Right hindlimb (tissue), 1 donor: ENCODE data around the gene ABI1.
"Not testable (repeated sequence)": the region's sequence is repeated elsewhere in the genome, so short reads cannot be mapped to it uniquely, and the experiment has no call there.

Experiments used
- DNase-seq: peaks from one replicate; pipeline ENCODE4 v3.0.0-alpha.2; 2018

ABI1 gene

DNA sequence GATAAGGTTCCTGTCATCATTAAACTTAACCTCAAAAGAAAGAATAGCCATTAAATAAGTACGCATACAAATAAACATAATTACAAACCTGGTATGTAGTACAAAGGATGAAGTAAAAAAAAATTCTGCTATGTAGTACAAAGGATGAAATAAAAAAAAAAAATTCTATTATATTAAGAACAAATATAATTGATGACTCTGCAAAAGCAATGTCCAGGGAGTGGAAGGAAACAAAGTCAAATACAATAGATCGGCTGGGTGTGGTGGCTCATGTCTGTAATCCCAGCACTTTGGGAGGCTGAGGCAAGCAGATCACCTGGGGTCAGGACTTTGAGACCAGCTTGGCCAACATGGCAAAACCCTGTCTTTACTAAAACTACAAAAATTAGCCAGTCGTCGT lies 56.9 kb downstream of the ABI1 start:
- no peak for DNase-seq

DNA sequence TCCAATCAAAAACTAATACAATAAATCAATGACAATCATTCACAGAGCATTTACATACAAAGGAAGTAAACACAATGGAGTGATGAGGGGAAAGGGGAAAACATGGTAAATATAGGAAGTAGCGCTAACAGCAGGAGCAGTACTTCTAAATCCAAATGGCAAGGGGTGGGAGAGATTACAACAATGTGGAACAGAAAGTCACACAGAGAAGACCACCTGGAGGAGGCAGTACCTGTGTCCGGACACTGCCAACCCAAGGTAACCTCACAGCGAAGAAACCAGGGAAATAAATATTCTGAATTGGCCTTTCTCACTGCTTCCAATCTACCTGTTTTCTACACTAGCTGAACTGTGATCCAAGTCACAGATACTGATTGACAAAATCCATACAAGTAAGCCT lies 58.2 kb downstream of the ABI1 start:
- DNase-seq = no peak

DNA sequence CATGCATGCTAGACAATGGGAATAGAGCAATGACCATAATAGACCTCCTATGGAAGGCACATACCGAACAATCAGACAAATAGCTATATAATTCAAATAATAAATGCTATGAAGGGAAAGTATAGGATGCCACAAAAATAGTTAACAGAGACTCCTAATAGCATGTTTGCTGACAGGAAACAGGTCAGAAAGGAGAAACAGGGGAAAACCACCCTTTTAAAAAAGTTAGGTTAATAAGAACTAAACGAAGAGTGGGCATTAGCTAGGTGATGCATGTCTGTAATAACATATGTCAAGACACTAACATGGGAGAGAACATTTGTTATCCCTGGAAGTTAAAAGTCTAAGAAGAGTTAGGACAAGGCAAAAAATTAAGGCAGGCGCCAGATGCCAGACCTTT lies 58.9 kb downstream of the ABI1 start:
- DNase-seq = no peak

- DNase-seq = no peak
Observed at GRCh38 chr10:26801274-26801673, 59.5 kb downstream of the ABI1 start.

GRCh38 chr10:26800468-26800867 lies 60.3 kb downstream of the ABI1 start:
- no peak for DNase-seq

DNA sequence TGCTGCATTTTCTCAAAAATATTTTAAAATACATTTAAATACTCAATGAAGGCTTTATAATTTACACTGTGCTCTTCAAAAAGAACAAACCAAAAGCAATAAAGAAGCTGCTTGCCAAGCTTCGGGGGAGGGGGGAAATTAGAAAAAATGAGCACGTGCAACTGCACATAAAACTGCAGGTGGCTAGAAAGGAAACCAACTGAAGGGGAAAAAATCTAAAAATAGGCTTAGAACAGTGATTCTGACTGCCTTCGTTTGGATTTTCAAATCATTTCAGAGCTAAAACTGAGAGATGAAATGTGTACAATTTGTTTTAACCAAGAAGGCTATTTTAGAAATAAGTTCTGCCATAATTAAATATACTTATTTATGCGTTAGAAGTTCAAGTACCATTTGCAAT lies 61.4 kb downstream of the ABI1 start:
- peak; percentile 27 for DNase-seq

DNA sequence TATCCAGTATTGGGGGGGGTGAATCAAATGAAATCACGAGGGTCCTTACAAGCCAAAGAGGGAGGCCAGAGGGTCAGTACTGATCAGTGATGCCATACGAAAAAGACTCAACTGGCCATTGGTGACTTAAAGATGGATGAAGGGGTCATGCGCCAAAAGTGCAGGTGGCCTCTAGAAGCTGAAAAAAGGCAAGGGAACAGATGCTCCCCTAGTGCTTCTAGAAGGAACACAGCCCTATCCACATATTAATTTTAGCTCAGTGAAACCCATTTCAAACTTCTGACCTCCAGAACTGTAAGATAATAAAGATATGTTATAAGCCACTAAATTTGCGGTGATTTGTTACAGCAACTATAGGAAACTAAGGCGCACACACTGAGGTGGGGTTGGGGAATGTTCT lies 62.5 kb downstream of the ABI1 start:
- no peak for DNase-seq

GRCh38 chr10:26797340-26797739 lies 63.4 kb downstream of the ABI1 start:
- DNase-seq = no peak

DNA sequence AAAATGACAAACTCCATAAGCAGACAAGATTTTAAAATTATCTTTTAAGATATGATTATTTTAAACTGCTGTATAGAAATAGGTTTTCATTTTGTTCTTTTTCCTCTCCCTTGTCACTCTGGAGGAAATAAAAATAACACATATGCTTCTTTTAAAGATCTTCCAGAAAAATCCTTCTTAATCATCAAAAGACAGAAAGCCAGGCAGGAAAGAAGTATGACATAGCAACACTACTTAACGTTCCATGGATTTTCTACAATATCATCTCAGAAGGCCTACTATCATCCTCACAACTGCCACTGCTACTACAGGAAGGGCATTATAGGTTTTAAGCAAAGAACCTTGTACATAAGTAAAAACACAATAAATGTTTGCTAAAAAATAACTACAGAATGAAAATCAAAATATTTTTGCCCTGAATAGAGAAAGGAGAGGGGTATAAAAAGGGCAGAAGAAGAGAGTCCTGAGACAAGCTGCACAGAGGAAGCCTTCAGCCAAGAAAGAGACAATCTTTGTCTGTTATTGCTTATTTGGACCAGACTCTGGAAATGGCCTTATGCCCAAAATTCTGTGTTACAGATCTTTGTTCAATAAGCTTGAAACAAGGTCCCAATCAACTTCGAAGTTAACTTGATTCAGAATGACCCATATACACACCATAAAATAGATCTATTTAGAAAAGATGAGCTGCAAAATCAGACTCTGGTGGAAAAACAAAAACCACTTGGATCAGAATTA lies 67.8 kb downstream of the ABI1 start:
- no peak for DNase-seq

DNA sequence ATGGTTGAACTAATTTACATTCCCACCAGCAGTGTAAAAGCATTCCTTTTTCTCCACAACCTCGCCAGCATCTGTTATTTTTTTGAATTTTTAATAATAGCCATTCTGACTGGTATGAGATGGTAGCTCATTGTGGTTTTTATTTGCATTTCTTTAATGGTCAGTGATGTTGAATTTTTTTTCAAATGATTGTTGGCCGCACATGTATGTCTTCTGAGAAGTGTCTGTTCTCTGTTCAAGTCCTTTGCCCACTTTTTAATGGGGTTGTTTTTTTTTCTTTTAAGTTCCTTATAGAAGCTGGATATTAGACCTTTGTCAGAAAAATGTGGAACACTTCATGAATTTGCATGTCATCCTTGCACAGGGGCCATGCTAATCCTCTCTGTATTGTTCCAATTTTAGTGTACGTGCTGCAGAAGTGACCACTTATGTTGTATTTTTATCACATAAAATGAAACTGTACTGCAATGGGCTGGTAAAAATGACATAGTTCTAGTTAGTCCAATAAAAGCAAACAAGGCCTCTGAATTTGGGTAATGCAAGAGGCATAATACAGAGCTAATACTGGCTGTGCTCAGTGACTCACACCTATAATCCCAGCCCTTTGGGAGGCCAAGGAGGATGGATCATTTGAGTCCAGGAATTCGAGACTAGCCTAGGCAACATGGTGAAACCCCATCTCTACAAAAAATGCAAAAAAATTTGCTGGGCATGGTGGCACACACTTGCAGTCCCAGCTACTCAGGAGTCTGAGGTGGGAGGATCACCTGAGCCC lies 70.3 kb downstream of the ABI1 start:
- DNase-seq = no peak

- DNase-seq = not testable (repeated sequence)
Observed at GRCh38 chr10:26789779-26790178, 71.0 kb downstream of the ABI1 start.

DNA sequence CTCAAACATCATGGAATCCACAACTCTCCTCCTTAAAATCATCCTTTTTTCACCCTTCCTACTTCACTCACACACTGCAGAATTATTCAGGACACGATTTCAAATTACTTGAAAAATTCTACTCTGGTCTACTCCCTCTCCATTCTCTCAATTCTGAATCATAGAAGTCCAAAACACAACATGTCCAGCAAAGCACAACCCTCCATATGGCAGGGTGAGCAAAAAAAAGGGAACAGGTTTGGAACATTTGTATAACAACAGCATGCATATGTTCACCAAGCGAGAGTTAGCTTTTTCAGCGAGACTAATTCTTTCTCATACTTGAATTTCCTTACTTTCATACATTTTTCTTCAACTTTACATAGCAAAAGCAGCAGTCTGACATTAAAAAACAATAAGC lies 73.4 kb downstream of the ABI1 start:
- no peak for DNase-seq

GRCh38 chr10:26781797-26782196 lies 79.0 kb downstream of the ABI1 start:
- no peak for DNase-seq

- no peak for DNase-seq
Observed at GRCh38 chr10:26780793-26781601, 79.8 kb downstream of the ABI1 start.

- DNase-seq = no peak
Observed at GRCh38 chr10:26780106-26780792, 80.5 kb downstream of the ABI1 start.

GRCh38 chr10:26779176-26779860 lies 81.4 kb downstream of the ABI1 start:
- DNase-seq = no peak

DNA sequence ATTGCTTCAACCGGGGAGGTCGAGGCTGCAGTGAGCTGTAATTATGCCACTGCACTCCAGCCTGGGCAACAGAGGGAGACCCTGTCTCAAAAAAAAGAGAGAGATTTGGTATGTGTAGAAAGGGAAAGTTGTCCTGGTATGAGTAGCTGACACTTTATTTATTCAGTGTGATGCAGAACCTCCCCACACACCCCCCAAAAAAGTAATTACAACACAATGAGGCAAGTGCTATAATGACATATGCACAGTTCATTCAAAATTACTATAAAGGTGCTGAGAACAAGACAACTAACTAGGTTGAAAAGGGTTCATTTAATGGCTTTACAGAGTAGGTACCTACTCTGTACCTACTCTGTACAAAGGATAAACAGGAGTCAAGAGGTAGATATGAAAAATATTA lies 83.1 kb downstream of the ABI1 start:
- no peak for DNase-seq

GRCh38 chr10:26776258-26776657 lies 84.5 kb downstream of the ABI1 start:
- DNase-seq = no peak

GRCh38 chr10:26773633-26774032 lies 87.1 kb downstream of the ABI1 start:
- DNase-seq = no peak

DNA sequence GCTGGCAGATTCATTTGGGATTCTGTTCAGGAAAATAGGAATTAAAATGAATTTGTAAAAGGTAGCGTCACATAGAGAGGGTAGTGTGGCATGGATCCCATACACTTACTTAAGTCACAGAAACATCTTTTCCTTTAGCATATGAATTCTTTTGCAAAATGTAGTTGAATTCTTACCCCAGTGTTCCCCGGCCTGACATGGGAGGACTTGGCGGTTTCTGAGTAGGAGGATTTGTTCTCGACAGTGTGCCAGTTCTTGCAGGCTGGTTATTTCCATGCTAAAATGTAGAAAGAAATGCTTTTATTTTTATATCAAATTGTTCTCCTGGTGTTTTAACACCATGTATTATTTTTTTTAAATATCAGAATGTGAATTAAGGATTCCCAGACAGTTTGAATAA lies 90.7 kb downstream of the ABI1 start:
- DNase-seq = no peak

GRCh38 chr10:26765549-26765948 lies 95.2 kb downstream of the ABI1 start:
- DNase-seq = no peak

GRCh38 chr10:26759008-26759407 lies 101.8 kb downstream of the ABI1 start:
- no peak for DNase-seq
